Measurements from ENCODE around the gene B4GALNT3.

B4GALNT3 gene

GRCh38 chr12:541676-542324, 82.1 kb downstream of the B4GALNT3 start:
- no peak for DNase-seq

GRCh38 chr12:542395-543113, 82.8 kb downstream of the B4GALNT3 start:
- DNase-seq: no peak

- DNase-seq: no peak
Observed at GRCh38 chr12:543114-543451, 83.3 kb downstream of the B4GALNT3 start.

DNA sequence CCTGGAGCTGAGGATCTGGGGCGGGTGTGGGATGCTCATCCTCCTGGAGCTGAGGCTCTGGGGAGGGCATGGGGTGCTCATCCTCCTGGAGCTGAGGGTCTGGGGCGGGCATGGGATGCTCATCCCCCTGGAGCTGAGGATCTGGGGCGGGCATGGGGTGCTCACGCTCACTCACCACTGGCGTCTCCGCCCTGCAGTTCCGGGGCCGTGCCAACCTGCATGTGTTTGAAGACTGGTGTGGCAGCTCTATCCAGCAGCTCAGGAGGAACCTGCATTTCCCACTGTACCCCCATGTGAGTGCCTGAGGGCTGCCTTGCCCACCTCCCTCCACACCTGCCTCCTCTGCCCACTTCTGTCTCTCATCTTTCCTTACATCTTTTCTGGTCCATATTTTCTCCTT, 84.4 kb downstream of the B4GALNT3 start:
- DNase-seq: no peak

DNA sequence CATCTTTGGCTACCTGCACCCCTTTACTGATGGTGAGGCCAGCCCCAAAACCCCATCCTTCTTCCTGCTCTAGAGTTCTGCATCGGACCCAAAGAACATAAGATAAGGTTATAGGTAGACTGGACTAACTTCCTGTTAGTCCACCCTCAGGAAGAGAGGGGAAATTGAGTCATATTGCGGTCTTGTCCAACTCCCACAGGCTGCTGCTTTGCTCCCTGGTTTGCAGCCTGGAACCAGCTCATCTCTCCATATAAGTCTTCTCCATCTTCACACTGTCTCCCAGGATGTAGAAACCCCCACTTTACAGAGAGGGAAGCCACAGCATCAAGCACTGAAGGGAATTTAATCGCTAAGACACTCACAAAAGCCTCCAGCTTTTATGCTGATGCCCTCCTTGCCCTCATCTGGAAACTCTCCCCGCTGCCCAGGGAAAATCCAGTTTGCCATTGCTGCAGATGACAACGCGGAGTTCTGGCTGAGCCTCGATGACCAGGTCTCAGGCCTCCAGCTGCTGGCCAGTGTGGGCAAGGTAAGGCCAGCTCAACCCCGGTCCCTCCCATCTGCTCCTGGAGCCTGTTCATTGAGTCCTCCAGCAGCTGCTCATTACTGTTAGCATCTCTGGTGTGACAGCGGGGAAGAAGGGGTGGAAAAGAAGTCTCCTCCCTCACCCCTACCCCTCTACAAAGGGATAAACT, 85.3 kb downstream of the B4GALNT3 start:
- DNase-seq: no peak

GRCh38 chr12:545835-546234, 86.1 kb downstream of the B4GALNT3 start:
- no peak for DNase-seq

DNA sequence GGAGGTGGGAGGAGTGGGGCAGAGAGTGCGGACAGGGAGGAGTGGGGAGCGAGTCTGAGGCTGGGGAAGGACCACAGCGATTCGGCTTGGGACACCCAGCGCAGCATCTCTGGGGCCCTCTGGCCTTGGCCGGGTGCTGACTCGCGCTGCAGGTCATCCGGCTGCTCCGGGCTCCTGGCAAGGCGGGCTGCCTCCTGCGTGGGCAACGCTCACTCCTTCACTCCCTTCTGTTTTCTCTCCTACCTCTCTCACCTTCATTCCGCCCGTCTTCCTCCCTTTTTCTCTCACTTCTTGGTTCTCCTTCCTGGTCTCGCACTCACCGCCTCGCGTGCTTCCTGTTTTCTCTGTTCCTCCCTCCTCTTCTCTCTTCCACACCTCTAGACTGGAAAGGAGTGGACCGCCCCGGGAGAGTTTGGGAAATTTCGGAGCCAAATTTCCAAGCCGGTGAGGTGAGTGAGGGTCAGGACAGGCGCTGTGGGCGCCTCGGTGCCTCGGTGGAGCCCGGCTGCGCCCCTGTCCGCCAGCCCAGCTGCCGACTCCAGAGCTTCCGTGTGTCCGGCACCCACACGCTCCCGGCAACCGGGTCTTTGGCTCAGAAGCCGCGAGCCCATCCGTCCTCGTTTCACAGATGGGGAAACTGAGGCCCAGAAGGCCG, 86.7 kb downstream of the B4GALNT3 start:
- DNase-seq: no peak

- DNase-seq: peak in 1 of 2 donors; percentile 32
Observed at GRCh38 chr12:546920-547845, 87.4 kb downstream of the B4GALNT3 start.

- no peak for DNase-seq
Observed at GRCh38 chr12:547883-548470, 88.2 kb downstream of the B4GALNT3 start.

DNA sequence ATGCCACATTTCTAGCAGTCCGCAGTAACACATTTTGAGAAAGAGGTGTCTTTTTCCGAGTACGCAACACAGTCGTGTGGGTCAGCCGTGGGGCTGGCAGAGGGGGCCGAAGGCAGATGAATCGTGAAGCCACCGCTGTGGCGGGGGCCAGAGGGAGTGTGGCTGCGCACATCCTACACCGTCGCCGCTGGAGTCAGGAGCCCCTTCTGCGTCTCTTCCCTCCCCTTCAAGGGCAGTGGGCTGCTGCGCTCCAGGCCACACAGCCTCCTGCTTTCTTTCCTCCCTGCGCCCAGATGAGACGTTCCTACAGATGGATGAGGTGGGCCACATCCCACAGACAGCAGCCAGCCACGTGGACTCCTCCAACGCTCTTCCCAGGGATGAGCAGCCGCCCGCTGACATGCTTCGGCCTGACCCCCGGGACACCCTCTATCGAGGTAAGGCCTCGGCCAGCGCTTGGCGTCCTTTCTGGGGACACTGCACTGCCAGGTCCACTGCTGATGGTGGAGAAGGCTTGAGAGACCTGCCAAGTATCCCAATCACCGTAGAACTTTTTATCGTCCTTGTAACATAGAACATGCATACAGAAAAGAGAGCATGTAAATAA, 89.8 kb downstream of the B4GALNT3 start:
- DNase-seq: no peak

DNA sequence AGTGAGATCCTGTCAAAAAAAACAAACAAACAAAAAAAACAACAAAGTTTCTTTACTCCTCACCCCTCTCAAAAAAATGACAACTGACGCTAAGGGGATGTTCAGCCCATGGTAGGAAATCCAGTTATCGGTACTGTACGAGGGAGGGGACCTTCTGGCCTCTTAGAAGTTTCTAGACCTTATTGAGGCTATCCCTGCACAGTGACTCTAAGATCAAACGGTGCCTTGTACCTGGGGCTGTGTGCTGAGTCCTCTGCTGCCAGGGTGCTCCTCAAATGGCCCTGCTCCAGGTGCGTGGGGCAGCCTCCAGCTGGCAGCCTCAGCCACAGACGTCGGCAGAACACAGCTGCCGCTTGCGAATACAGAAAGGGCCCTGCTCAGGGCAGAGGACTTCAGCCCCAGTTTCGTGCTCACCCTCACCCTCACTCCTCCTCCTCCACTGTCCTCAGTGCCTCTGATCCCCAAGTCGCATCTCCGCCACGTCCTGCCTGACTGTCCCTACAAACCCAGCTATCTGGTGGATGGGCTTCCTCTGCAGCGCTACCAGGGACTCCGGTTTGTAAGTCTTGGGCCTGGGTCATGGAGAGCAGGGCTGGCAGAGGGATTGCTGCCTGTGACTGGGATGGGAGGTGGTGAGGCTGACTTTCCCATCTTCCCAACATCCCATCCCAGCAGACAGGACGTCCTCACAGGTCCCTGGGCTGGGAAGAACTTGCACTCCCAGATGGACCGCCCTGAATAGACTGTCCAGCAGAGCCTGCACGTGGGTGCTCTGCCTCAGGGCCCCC, 90.9 kb downstream of the B4GALNT3 start:
- DNase-seq: no peak

DNA sequence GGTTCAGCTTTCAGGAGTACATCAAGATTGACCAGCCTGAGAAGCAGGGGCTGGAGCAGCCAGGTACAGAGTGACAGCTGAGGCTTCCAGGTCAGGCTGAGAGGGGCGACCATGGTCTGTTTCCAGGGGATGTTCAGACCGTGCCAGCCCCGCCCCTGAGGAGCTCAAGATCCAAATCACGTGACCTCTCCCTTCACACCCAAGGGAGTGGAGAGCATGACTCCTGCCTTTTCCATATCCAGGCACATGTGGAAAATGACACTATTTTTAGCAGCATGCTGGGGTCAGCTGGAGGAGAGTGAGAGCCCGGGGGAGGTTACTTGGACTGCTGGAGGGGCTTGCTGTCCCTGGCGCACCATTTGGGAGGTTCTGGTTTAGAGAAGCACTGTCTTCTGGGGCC, 92.7 kb downstream of the B4GALNT3 start:
- DNase-seq: no peak

DNA sequence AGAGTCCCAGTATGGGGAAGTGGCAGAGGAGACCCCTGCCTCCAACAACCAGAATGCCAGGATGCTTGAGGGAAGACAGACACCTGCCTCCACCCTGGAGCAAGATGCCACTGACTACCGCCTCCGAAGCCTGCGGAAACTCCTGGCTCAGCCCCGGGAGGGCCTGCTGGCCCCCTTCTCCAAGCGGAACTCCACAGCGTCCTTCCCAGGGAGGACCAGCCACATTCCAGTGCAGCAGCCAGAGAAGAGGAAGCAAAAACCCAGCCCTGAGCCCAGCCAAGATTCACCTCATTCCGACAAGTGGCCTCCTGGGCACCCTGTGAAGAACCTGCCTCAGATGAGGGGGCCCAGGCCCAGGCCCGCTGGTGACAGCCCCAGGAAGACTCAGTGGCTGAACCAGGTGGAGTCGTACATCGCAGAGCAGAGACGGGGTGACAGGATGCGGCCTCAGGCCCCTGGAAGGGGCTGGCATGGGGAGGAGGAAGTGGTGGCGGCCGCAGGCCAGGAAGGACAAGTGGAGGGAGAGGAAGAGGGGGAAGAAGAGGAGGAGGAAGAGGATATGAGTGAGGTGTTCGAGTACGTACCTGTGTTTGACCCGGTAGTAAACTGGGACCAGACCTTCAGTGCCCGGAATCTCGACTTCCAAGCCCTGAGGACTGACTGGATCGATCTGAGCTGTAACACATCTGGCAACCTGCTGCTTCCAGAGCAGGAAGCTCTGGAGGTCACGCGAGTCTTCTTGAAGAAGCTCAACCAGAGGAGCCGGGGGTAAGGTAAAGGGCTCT, 93.7 kb downstream of the B4GALNT3 start:
- DNase-seq: no peak

DNA sequence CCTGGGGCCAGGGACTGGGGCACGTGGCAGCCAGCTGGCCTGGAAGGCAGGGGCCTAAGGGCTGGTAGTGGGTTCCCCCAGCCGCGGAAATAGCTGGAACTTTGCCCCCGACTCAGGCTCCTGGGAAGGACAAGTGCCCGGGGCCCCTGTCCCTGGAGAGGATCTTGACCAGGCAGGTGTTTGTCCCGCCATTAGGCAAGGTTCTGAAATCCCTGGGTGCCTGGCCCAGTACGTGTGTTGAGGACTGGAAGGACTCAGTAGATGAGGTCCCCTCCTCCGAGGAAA, 94.2 kb downstream of the B4GALNT3 start:
- DNase-seq: no peak

DNA sequence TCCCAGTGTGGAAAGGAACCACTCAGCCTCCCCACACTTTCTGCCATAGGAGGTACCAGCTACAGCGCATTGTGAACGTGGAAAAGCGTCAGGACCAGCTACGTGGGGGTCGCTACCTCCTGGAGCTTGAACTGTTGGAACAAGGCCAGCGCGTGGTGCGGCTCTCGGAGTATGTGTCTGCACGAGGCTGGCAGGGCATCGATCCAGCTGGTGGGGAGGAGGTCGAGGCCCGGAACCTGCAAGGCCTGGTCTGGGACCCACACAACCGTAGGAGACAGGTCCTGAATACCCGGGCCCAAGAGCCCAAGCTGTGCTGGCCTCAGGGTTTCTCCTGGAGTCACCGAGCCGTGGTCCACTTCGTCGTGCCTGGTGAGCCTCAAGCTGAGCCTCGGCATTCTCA, 96.8 kb downstream of the B4GALNT3 start:
- DNase-seq: no peak

DNA sequence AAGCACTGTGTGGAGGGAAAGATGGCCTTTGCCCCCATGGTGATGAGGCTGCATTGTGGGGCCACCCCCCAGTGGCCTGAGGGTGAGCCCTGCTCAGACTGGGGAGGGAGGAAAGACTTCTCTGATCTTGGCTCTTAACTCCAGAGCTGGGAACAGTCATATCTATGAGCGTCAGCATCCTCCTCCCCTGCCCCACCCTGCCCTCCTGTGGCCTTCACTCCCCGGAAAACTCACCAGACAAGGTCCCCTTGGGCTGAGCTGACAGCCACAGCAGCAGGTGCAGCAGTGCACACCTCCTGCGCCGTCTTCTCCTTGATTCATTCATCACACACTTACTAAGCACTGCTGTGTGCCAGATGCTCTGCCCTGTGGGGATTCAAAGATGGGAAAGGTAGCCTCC, 98.8 kb downstream of the B4GALNT3 start:
- no peak for DNase-seq

- DNase-seq: no peak
Observed at GRCh38 chr12:559208-559905, 99.6 kb downstream of the B4GALNT3 start.

DNA sequence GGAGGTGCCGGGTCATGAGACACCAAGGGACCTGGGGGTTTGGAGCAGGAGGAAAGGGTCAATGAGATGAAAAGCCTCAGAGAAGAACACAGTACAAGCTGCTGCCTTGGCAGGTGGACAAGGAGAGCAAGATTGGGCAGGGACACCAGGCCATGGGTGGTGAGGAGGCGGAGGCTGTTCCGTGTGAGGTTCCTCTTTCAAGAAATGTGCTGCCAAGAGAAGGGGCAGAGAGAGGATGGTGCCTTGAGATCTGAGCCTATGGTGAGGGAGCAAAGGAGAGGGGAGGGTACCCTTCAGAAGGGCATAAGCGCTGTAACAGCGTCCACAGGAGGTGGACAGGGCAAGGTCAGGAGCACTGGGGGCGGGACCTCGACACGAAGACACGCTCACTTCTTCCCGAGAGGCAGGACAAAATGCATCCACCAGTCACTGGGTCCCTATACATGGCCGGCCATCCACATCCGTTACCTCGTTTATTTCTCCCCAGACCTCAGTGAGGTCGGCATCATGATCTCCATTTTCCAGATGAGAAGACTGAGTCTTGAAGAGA, 100.2 kb downstream of the B4GALNT3 start:
- DNase-seq: no peak

DNA sequence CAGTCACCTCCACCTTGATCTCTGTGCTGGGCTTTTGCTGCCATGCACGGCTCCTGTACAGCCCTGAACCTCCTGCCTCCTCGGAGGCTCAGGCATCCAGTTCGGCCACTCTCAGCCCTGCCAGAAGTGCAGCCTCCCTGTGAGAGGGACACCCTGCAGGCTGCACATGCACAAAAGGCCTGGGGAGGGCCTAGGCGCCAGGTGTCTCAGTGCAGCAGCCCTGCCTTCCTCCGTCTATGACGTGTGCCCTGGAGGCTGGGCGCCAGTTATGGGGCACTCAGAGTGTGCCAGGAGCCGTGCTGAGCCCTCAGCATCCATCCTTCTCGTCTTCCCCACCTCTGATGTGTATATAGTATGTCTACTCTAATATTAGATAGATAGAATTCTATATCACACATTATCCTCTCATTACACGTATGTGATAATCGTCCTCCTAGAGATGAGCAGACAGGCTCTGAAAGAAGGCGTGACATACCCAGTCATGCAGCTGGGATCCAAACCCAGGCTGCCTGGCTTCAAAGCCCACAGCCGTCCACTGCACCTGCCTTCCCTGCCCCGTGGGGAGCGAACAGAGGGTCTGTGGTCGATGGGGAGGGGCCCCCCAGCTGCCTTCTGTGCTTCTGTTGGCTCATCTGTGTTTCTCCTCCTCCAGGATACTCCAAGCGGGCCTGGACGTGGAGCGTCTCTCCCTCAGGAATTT, 101.1 kb downstream of the B4GALNT3 start:
- no peak for DNase-seq

All from bone marrow (tissue), 2 donors.